ENCODE results near the gene LCK.

LCK gene

DNA sequence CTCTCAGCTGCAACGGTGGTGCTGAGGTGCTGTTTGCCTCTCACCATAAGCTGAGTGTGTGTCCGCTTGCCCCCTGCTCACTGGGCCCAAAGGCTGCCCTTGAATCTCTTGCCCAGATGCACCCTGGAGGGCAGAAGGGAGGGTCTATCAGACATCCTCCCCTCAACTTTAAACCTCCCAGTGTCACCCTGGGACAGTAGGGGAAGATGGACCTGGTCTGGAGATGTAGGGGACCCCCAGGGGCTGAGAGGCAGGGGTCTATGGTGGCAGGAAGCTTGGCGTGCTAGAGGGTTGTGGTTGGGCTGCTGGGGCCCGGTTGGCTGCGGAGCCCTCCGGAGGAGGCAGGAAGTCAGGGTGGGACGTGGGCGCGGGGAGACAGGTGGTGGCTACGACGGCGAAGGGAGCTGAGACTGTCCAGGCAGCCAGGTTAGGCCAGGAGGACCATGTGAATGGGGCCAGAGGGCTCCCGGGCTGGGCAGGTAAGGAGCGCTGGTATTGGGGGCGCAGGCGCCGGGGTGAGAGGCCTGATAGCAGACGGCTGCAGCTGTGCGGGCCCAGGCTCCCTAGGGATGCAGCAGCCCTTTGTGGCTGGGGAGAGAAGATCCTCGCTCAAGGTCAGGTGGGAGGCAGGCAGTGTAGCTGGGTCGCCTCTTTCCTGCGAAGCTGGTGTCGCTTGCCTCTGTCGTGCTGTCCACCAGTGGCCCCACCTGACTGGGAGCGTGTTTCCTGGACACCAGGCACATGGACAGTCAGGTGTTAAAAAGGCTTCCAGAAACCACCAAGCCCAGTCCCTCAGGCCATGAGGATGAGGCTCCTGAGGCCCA lies at the start of gene LCK:
TSS of gene LCK (plus strand) at position 373 of the 824 bp plus-strand sequence. CDS start 23,065 bp downstream, outside the sequence.
- no peak for DNase-seq

DNA sequence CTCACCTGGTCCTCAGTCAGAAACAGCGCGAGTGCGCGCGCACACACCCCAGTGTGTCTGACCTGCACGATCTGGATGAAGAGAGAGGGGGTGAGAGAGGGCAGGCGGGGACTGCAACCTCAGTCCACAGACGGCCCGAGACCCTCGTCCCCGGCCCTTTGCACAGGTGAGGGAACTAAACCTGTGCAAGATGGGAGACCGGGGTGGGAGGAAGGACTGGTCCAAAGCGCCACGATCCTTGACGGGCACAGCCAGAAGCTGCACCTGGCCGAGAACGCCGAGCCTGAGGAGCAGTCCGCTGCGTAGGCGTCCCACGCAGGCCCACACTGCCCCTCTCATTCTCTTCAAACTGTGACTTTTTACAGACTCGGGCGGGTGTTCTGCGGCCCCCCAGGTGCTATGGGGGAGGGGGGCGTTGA lies 46.1 kb upstream of the LCK start:
- no peak for DNase-seq

DNA sequence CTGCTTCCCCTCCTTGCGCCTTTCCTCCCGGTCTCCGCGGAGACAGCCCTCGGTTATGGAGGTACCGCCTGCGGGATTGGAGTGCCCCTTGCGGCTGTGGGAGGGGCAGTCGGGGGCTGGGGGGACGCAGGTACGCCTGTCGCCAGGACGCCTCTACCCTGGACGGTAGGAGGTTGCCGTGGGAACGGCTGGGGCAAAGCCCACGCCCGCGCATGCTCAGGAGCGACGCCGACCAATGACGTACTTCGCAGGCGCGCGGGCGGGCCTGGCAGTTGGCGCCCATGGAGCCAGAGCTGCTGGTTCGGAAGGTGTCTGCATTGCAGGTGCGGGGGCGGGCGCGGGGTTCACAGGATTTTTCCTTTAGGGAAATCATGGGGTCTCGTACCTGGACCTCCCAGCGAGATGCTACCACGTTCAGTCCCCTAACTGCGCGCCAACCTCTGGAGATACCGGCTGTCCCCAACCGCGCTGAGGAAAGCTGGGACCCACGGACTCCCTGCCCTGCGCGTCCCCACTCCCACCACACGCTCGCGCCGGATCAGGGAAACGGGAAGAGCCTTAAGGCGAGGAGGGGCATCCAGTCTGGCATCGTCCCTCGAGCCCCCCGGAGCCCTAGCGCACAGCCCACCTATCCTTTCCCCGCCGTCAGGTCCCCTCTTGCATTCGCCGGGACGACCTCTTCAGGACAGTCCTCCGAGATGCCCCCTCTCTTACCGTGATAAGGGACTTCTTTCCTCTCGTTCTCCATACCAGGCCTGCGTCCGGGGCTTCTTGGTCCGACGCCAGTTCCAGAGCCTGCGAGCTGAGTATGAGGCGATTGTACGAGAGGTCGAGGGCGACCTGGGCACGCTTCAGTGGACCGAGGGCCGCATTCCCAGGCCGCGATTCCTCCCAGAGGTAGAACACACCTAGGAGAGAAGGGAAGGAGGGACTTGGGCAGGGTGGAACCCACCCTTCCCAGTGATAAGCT lies 45.4 kb upstream of the LCK start, which contains the start of gene IQCC:
TSS of gene IQCC (plus strand) at position 271 of the 970 bp plus-strand sequence. CDS start at position 282, 11 bp downstream.
- peak; percentile 86 for DNase-seq

DNA sequence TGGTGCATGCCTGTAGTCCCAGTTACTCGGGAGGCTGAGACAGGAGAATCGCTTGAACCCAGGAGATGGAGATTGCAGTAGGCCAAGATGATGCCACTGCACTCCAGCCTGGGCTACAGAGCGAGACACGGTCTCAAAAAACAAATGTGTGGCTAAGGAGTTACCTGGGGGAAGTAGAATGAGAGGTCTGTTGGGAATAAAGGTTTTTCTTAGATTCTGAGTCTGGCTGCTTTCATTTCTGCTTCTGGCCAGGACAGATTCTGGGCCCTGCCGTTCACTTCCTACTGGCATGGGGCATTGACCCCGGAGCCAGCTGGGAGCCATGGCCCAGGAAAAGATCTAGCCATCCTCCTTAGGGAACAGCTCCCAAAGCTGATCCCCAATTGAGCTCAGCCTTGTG lies 42.6 kb upstream of the LCK start:
- DNase-seq, result no peak

DNA sequence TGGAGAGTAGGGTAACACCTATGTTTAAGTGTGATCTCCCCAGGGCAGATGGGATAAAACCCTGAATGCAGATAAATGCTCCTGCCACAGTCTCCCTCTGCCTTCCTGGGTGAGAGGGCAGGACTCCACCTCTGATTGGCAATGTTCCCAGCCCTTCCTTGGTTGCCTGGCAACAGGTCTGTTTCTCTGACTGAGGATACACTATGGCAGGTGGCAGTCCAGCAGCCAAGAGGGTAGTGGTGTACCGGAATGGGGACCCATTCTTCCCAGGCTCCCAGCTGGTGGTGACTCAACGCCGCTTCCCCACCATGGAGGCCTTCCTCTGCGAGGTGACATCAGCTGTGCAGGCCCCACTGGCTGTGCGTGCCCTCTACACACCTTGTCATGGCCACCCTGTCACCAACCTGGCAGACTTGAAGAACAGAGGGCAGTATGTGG lies 42.2 kb upstream of the LCK start, which contains the start of gene DCDC2B:
TSS of gene DCDC2B (plus strand) at position 199 of the 438 bp plus-strand sequence. CDS start at position 204, 5 bp downstream.
- peak; percentile 67 for DNase-seq

DNA sequence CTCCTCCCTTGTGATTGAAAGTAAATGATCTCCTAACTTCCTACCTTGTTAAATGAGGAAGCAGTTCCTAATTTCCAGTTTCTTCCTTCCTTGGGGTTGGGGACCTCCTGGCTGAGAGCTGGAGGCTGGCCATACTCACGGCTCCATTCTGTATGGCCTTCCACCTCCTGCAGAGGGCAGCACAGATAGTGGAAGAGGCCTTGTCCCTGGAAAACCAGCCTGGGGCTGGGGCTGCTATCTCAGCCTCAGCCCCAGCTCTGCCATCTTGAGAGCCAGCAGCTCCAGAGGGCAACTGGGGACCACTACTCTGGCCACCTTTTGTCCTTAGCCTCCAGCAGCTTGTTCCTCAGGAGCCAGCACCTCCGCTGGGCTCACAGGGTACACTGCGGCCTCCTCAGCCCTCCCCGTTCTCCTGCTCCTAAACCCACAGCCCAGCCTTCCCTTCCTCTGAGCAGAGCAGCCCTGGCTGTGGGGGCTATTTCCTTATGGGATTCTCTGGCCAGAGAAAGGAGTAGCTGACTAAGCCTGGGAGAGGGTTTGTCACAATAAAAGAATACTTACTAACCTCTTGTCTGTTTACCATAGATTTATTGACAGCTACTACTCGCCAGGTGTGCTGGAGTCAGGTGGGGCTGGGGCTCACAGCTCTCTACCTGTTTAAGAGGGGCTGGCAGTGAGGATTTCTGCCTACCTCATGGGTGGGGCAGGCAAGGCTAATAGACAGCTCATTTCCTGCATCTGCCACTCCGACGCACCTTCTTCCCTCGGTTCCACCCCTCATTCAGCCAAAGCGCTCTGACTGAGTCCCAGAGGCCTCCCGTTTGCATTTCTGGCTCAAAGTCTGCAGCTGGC lies 35.2 kb upstream of the LCK start:
- peak; percentile 52 for DNase-seq

DNA sequence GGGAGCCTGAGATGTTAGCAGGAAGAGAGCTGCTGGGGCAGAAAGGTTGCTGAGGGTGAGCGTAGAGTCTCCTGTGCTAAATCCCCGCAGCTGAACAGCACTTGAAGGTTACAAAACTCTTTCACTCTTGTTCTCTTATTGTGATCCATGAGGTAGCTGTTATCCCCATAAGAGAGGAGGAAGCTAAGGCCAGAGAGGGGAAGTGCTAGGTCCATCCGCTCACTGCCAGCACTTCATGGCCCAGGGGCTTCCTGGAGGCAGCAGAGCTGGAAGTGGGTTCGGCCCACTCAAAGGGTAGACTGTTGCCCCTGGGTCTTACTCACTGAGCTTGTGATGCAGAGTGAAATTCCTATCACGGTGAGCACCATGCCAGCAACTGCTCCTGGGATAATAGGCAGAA lies 34.5 kb upstream of the LCK start:
- DNase-seq, result no peak

DNA sequence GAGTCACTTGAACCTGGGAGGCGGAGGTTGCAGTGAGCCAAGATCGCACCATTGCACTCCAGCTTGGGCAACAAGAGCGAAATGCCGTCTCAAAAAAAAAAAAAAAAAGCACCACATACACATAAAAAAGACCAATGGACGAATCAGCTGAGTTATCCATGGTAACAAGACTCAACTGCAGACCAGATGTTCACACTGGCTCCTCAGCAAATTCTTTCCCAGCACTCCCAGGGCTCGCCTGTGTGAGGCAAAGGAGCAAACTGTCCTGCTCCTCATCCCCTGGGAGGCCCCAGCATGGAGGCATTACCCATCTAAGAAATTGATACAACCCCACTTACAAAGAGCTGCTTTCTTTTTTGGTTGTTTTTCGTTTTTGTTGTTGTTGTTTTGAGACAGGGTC lies 32.0 kb upstream of the LCK start:
- no peak for DNase-seq

DNA sequence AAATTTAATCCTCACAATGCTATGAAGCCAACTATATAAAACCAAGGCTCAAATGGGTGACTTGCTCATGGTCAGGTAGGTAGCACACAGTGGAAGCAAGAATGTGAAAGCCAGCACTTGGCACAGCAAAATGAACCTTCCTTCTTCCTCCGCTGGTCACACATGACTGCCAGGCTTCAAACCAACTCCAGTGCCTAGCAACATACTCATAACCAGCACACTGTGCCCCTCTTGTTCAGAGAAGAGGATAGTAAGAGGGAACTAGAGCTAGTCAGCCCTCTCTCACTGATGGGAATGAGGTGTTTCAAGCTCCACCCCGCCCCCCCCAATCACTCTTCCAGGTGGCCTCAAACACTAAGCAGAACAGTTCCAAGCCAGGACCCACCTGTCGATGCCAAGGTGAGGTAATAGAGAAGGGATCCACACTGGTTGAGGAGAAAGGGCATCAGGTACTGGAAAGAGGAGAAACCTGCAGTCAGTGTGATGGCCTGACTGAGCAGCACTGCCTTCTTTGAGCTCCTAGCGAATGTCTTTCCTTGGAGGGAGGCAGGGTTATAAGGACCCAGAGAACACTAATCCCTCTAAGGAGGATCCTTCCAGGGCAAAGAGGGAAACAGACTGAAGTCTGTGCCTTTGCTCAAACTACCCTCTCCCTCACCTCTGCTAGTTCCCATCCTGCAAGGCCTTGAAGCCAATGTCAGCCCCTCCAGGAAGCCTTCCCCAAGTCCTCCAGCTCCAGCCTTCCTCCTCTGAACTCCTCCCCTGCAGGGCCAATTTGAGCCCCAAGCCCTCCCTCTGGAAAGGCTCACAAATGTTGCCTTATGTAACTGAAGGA lies 30.1 kb upstream of the LCK start:
- no peak for DNase-seq

DNA sequence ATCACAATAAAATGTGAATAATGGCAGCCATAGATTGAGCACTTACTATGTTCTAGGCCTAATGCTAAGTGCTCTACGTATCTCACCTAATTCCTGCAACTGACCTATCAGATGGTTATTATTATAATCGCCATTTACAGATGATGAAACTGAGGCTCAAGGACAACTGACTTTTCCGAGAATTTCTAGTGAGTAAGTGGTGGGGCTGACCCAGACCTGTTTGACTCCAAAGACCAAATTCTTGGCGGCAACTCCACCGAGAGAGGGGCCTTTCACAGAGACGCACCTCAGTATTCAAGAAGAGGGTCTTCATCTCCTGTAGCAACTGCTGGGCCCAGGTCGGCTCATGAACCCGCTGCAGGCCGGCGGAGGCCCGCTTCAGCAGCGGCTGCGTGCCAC lies 29.5 kb upstream of the LCK start:
- no peak for DNase-seq

DNA sequence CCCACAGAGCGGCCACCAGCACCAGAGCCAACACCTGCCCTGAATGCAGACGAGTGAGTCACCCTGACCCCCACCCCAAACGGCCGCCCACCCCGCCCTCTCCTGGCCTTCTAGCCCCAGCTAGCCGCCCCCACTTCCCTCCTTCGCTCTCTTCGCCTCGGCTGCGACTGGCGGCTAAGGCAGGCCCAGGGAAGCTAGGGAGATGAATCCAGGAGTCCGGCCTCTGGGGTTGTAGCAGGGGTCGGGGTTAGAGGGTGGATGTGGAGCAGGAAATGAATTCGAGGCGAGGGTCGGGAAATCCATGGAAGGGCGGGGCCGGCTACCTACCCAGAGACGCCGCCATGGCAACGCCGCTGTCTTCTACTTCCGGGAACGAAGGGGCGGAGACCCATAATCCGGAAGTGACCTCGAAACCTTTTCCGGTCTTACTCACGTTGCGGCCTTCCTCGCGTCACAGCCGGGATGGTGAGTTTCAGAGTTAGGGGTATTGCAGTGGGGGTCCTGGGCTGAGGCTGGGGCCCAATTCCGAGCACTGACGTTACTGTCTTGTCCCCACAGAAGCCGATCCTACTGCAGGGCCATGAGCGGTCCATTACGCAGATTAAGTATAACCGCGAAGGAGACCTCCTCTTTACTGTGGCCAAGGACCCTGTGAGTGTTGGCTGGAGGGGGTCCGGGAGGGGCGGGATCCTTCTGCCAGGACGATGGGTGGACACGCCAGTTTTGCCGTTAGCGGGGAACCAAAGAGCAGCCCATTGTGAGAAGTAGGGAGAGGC lies 28.9 kb upstream of the LCK start, which contains the start of the genes EIF3I and TMEM234:
TSS of gene EIF3I (plus strand) at position 428 of the 776 bp plus-strand sequence. CDS start at position 463, 35 bp downstream.
TSS of gene TMEM234 (minus strand) at position 374 of the 776 bp plus-strand sequence. CDS start at position 343, 31 bp downstream.
- peak; percentile 85 for DNase-seq

DNA sequence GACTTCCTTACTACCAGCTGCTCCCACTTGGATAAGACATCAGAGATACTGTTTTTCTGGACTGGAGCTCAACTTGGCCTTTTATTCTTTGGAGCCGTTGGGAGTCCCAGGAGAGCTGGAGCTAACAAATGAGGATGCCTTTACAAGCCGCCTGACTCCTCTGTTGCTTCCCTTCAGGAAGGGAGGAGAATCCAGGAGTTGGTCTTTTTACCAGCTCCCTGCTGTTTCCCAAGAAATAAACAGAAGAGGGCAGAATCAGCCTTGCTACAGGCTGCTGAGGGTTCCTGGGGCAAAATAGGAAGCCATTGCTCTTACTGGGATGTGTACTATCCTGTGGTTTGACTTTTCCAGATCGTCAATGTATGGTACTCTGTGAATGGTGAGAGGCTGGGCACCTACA lies 27.4 kb upstream of the LCK start:
- no peak for DNase-seq

DNA sequence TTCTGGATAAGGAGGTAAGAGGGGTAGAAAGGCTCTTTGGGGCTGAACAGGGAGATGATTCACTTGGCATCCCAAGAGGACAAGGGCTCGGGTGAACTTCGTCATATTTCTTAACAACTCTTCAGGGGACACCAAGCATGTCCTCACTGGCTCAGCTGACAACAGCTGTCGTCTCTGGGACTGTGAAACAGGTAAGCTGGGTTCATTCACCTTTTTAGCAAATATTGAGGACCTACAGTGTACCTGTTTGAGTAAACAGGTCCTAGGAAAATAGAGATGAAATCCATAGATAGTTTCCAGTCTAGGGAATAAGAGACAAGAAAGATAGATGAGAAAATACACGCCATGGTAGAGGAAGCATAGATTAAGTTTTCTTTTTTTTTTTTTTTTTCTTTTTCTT lies 26.8 kb upstream of the LCK start:
- DNase-seq, result no peak

DNA sequence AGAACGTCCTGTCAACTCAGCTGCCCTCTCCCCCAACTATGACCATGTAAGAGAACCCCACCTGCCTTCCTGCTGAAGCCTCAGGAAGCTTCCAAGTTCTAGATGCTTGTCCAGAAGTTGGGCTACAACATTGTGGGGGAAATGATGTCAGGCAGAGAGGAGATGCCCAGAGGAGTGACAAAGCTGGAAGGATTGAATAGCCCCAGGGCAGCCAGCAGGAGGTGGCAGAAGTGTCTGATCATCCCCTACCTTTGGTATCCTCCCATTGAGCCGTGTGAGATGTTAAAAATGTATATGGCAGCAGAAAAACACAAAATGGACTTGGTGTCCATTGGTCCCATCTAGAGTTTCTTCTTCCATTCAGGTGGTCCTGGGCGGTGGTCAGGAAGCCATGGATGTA lies 22.3 kb upstream of the LCK start:
- no peak for DNase-seq

DNA sequence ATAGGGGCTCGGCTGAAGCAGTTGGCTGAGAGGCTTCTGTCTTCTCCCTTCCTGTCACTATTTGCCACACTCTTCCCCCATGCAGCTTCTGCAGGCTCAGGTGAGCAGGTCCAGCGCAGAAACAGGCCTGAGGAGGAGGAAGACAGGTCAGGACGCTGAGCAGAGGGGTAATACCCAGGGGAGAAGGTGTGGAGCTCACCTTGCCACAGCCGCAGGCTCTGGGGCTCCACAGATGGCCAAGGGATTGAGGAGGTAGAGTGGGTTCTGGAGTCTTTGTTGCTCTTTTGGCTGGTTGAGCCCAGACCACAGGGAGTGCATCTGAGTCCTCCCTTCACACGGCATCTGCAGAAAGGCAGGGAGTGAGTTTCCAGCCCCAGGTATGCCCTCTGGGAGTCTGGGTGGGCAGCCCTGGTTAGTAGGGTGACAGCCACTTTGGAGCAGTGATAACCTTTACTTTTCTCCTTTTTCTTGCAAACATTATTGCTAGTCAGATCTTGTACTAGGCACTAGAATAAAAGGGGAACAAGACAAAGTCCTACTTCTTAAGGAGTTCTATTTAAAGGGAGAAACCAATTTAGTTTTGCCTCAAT lies 19.1 kb upstream of the LCK start:
- DNase-seq, result no peak

DNA sequence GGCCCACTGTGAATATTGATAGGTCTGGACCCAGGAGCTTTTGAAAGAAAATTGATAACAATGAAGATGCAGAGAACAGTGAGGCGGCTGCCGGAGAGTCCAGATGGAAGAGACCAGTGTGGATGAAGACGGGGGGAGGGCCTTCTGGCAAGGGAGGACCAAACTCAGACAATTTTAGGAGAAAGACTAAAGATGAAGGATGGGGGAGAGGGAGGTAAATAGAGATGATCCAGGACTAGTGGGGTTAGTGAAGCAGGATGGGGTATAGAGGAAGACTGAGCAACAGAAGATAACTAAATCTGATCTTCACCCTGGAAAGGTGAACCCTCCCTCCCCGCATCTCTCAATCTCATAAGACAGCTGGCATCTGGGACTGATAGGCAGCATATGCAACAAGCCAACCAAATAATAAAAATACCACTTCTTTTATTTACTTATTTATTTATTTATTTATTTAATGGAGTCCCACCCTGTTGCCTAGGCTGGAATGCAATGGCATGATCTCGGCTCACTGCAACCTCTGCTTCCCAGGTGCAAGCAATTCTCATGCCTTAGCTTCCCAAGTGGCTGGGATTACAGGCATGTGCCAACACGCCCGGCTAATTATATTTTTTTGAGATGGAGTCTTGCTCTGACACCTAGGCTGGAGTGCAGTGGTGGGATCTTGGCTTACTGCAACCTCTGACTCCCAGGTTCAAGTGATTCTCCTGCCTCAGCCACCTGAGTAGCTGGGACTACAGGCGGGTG lies 18.3 kb upstream of the LCK start:
- peak; percentile 35 for DNase-seq

DNA sequence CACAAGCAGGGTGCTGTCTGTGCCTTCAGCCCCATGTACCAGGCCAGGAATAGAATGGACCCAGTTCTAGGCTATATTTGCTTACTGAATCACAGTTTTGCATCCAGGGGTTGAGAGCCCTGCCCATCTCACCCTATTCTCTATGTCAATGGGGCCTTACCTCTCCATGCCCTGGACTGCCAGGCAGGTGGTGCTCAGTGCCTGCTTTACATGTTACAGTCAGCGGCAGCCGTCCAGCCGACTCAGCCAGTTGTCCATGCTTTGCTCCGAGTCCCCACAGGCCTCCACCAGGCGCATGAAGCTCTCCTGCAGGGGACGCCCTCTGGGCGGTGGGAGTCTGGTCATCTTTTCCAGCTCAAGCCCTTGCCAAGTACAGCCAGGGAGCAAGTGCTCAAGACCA lies 16.3 kb upstream of the LCK start:
- no peak for DNase-seq

DNA sequence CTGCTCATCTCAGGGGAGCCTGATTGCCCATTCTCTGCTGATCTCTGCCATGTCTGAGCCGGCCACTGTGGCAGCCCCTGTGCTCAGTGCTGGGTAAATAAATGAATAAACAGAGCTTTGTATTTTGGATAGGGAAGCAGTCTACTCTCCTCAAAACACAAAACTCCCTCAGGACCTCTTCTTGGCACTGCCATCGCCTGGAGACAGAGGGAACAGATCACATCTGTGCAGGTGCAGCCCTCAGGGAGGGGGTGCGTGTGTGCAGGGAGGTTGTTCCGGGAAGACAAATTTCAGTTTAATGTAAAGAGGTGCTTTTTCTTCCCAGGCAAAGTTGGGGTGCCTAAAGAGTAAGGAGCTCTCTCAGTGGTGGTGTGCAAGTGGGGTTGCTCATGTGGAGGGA lies 11.7 kb upstream of the LCK start:
- no peak for DNase-seq

DNA sequence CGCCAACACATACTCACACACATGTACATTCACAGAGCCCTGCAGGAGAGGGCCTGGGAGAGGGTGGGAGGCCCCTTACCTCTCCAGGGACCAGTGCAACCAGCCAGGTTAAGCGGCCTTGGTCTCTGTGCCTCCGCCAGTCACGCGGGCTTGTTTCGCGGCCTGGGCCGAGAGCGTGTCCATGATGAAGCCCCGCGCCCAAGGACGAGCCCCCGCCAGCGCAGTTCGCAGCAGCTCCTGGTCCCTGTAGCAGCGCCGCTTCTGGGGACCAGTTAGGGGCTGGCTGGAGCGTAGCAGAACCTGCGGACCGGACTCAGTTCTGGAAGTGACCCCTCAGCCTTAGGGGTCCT lies 11.3 kb upstream of the LCK start:
- DNase-seq, result no peak
